Stimulated activated CD4-positive, alpha-beta T cell treated with anti-CD3 and anti-CD28 coated beads, Interleukin-1b, Interleukin-23, amount 100 ng/mL, for 24 hours (primary cell): ENCODE measurements around the gene UTP11.
"Not testable (repeated sequence)": the region's sequence is repeated elsewhere in the genome, so short reads cannot be mapped to it uniquely, and the experiment has no call there.

Experiments used
- DNase-seq, 4 experiments: peaks; one replicate each; pipeline ENCODE4 v3.0.0-alpha.2; 2020; ENCODE audit warnings: low read depth in 4 of 4, low spot score in 1 of 4

UTP11 gene

DNA sequence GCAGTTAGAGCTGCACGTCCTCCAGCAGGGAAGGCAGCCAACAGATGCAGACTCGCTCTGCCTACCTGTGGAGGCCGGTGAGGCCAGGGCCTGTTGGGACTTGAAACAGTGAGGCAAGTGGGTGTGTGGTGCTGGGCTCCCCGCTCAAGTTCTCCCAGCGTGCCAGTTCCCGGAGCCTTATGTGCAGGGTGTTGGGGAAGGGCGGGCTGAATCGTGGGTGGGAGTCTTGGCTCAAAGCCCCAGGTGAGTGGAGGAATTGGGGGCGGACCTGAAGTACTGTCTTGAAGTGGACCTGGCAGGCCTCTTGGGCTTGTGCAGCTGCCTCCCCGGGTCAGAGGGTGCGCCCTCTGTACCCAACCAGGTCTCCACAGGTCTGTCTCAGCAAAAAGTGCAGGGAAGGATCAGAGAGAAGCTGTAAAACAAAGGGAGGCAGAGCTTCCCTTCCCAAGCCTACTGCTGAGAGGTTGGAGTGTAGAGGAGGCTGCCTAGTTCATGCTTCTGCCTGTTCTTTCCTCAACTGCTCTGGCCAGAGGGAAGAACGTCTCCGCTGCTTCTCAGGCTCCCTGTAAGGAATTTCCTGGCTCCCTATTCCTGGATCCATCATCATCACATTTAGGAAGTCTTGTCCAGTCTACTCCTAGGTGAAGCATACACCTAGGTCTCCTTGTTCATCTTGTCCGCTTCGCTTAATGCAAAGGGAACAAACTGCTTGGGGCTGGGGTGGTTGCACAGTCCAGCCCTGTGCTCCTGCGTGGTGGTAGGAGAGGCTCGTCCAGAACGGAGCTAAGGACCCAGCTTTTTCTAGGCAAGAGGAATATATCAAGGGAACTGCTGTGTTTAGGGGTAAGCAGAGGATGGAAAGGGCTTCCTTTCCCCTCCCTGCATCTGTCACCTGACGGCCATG, 14.9 kb downstream of the UTP11 start:
- no peak for DNase-seq

DNA sequence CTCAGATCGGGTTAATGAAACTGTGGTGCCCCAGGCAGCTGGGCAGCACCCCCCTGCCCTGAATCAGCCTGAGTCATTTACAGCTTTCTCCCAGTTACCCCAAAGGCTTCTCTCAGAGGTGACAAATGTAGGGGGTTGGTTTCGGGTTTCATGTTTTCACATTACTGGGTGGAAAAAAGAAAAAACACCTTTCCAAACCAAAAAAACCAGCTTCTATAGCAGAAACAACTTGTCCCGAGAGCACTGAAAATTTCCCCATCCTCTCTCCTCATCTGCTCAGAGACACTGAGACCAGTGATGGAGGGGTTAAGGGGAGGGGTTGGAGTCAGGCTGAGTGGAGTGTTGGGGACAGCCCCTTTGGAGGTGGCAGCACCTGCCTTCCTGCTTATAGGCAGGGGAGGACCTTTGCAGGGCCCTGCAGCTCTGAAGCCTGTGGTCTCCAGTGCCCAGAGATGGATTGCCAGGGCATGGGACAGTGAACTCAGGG, 15.6 kb downstream of the UTP11 start:
- DNase-seq, result peak in 2 of 4 experiments; percentile 72 to 75

DNA sequence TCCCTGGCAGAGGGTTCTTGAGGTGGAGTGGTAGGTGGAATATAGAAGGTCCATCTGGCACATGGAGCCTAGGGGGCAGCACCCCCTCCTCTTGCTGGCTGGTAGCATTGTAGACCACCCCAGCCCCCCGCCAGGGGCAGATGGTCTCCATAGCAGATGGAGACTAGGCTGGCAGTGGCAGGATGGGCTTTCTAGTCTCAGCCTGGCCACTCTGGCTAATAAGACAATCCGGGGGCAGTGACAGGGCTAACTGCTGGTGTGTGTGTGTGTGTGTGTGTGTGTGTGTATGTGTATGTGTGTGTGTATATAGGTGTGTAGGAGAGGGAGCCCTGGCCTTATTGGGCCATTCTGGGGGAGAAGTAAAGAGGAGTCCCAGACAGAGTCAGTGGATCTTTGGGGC, 16.1 kb downstream of the UTP11 start:
- no peak for DNase-seq

DNA sequence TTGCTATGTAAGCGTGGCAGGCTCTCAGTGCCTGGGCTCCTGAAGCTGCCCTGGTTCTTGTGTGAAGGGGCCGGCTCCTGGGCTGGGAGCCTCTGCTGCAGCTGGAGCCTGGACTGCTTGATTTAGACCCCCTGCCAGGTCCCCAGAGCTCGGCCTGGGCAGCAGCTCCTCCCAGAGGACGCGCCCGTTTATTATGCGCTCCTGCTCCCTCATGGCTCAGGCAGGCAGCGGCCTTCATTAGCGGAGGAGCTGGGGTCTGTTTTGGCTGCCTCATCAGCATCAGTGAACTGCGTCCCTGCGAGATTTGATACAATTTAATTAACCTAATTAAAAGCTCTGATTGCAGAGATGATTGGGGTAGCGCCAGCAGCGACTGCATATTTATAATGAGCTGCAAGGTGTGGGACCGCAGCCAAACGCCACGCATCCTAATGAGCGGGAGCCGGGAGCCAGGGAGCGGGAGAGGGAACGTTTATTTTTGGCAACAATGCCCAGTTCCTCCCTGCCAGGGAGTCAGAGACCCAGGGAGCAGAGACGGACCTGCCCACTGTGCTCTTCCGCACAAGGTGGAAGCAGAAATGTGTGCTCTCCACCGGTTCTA, 16.6 kb downstream of the UTP11 start:
- no peak for DNase-seq

DNA sequence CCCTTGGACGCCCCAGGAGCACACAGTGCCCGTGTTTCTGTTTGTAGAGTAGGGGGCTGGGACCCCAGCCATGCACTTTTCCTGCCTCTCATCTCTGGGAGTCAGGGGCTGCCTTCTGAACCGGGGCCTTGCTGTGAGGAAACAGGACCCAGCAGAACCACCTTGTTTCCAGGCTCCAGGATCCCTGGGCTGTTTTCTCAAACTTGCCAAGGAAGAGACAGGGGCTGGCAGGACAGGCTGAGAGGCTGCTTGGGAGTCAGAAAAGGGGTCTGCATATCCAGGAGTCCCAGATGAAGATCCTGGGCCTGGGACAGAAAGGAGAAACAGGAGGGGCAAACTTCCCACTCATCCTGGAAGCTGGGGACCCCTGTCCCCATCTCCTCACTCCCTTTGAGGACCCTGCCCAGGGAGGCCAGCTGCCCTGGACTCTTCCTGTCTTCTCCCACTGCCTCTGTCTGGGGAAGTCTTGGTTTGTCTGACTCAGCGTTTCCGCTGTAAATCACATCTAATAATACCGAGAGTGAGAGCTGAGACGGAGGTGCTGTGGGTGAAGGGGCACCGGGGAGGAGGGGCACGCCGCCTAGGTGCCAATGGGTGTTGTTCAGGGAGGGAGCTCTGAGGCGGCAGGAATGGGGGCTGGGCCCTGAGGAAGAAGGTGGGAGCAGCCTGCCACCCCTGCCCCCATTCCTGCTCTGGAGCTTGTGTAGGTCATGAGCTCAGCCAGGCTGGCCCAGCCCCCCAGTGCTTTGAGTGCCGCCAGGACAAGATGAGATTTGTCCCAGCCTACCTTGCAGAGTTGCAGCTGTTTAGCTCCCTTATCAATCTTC, 17.4 kb downstream of the UTP11 start:
- peak in 3 of 4 experiments; percentile 63 to 74 (median 68) for DNase-seq

DNA sequence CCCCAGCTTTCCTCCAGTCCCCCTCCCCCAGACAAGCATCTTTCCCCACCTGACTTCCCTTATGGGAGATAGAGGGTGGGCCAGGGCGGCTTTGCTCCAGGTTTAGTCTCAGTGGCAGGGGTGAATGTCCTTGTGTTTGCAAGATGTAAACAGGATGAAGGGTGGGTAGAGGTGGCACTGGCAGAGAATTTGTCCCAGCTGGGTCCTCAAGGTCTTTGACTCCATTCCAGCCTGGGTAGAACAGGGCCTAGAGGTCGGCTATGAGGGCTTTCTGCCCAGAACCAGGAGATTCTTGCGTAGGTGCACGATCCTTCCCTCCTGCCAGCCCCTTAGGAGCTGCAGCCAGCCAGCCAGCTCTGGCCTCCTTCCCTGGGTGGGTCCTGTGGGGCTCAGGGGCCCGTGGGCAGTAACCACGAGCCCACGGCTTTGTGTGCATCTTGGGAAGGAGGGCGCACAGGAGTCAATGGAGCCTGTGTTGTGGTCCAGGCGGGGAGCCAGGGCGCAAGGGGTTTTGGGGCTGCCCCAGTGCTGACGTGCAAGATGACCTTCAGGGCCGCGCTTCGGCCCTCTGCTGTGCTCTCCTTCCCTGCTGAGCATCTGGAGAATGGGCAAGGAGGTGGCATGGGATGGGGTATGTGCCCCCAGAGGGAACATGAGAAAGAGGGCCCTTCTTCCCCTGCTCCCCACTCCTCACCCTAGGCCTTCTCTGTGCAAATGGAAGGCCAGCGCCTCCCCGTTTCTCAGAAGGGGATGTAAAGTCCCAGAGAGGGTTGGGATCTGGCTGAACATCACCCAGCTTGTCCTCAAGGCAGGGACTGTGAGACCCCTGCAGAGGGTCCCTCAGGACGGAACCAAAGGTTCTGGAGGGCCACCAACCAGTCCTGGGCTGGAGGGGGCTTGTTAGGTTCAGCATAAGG, 18.3 kb downstream of the UTP11 start:
- no peak for DNase-seq

DNA sequence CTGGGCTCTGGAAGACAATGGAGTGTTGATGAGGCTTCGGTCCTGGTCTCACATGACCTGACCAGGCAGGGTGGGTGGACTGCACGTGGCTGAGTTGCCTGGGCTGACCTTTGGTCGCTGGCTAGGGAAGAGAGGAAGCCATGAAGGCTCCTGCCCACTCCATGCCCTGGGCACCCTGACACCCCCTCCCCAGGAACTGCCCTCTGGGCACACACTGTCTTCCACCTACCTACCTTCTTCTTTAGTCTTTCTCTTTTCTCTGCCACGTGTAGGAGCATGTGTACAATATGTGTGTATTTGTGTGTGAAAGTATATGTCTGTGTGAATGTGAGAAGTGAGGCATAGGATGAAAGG, 19.0 kb downstream of the UTP11 start:
- DNase-seq, result no peak

DNA sequence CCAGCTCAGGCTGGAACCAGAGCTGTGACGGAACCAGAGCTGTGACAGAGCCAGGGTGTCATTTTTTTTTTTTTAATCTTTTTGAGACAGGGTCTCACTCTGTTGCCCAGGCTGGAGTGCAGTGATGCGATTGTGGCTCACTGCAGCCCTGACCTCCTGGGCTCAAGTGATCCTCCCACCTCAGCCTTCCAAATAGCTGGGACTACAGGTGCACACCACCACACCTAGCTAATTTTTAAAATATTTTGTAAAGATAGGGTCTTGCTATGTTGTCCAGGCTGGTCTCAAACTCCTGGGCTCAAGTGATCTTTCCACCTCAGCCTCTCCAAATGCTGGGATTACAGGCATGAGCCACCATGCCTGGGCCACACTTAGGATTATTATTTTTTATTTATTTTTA, 20.5 kb downstream of the UTP11 start:
- DNase-seq, result not testable (repeated sequence)

DNA sequence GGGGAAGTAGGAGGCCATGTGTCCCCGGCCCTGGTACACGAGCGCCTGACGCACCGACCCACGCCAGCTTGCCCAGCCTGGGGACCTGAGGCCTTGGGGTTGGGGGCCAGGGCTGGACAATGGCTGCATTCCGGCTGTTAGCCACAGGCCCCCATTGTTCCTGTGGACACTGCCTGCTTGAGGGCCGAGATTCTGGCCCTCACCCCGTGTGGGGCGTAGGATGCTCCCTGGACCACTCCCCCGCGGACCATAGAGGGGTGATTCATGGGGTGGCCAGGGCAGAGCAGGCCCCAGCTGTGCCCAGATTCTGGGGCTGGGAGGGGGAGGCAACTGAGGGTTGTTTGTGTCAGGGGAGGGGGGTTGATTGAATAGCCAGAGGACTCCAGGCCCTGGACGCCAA, 22.3 kb downstream of the UTP11 start:
- DNase-seq, result no peak

DNA sequence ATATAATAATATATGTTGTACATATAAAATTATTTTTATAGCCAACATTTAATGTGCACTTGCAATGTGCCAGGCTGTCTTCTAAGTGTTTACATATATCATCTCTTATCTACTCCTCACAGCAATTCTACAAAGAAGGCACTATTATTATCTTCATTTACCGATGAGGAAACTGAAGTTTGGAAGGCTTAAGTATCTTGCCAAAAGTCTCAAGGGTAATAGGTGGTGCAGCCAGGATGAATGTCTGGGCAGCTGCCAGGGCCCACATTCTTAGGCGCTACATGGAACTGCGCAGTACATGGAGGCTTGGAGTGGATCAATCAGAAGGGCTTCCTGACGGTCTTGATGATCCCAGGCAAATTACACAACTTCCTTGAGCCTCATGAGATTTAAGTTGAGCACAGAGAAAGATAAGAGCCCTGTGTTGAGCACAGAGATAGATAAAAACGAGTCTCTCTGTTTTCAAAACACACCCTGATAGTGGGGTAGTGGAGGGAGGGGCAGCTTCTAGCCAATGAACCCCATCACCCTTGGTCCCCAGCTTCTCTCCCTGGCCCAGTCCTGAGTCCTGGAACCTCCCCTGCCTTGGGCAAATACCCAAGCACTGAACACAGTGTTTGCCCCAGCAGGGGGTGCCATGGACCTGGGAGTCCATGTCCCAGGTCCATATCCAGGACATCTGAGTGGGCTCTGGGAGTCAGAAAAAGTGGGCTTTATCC, 24.8 kb downstream of the UTP11 start:
- DNase-seq, result no peak

DNA sequence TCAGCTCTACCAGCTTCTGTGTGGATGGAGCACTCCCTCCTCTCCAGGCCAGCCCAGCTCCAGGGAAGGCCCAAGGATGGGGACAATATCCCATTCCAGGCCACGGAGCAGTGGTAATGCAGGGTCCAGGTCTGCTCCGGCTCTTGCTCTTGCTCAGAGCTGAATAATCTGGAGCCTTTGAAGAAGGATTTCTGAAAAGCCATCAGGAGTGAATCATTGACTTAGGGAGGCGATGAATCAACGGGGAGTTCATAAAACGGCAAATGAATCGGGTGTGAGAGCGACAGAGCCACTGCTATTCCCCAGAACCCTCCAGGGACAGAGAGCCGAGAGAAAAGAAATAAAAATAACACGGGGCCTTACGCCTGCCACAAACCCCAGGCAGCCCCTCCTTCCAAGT, 26.3 kb downstream of the UTP11 start:
- DNase-seq, result no peak

DNA sequence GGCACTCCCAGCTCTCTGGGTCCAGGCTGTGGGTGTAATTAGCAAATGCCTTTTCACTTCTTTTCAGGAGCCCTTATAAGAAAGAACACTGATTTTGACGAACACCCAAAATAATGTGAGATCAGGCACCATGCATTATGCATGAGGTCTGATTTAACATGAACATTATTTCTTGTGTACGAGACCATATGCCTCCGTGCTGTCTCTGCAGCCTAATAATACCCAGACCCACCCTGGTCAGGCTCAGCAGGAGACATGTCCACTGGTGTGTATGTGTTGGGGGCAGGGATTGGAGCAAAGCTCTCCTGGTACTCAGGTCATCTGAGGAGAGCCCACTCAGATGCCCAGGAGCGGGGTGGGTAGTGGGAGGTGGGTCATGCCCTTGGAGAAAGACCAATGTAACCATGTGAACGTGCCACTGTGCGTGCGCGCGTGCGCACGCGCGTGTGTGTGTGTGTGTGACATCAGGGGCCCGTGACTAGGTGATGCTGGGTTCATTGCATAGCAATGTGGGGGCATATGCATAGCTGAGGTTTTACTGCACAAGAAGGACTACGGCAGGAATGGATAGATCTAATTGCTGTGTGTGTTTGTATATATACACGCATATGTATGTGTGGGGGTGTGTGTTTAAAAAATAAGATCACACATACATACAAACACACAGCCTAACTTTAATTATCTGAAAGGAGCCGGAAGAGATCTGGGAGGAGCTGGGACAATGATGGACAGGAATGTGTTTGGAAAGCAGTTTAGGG, 27.0 kb downstream of the UTP11 start:
- no peak for DNase-seq

DNA sequence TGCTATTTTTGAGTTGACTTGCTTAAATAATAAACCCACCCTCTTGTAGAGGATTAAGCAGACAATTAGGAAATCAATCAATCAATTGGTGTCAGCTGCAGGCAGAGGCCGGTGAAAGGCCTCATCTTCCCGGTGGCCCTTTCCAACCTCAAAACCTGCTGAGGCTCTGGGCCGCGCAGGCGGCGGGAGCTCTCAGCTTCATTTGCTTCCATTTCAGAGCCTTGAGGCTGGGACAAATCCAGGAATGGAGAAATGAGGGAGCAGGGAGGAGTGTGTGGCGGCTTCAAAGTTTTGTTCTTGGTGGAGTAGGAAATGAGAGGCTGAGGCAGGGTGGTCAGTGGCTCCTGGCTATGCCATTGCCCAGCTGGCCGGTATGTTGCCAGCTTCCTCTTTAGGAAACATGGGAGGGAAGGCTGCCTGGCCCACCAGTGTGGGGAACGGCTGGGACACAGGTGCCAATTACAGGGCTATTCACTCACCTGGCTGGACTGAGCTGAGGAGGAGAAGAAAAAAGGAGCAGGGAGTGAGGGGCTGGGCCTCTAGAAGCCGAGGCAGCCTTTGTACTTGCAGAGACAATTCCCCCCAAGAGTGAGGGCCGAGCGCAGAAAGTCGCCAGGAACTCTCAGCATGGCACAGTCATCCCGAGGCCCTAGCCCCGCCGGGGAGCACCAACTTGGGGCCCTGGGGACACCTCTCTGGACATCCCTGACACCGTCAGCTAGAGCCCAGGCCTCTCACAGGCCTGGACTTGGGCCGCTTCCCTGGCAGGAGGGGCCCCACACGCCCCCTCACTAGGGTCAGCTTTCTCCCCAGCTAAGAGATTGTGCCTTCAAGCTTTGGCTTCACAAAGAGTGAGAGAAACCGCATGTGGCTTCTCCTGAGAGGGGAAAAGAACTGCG, 29.7 kb downstream of the UTP11 start:
- DNase-seq, result no peak

DNA sequence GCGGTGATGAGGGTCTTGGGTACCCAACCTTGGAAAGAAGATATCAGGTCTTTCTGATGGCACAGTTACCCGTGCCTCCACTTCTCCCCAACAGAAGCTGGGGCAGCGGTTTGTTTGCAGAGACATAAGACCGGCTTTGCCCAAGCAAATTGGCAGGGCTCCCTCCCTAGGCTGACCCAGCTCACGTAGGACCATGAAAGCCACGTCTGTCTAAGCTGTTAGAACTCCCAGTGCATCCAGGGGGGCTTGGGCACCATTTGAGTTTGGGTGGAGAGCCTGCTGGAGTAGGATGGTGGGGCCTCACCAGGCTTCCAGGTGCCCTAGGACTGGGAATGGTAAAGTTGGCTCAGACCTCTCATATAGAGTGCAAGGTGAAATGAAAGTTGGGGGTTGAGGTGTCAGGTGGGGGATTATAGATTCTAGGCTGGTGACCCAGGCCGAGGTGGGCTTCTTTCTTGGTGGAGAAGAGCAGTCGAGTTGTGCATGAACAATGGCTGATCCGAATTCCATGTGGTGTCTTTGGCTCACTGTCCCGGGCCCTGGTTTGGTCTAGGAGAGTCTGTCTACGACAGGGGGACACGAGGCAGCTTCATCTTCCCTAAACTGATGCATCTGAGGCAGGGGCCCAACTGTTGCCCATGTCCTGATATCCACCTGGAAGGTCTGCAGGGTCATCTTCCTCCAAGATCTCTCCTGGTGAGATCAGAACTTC, 30.7 kb downstream of the UTP11 start:
- DNase-seq, result no peak

DNA sequence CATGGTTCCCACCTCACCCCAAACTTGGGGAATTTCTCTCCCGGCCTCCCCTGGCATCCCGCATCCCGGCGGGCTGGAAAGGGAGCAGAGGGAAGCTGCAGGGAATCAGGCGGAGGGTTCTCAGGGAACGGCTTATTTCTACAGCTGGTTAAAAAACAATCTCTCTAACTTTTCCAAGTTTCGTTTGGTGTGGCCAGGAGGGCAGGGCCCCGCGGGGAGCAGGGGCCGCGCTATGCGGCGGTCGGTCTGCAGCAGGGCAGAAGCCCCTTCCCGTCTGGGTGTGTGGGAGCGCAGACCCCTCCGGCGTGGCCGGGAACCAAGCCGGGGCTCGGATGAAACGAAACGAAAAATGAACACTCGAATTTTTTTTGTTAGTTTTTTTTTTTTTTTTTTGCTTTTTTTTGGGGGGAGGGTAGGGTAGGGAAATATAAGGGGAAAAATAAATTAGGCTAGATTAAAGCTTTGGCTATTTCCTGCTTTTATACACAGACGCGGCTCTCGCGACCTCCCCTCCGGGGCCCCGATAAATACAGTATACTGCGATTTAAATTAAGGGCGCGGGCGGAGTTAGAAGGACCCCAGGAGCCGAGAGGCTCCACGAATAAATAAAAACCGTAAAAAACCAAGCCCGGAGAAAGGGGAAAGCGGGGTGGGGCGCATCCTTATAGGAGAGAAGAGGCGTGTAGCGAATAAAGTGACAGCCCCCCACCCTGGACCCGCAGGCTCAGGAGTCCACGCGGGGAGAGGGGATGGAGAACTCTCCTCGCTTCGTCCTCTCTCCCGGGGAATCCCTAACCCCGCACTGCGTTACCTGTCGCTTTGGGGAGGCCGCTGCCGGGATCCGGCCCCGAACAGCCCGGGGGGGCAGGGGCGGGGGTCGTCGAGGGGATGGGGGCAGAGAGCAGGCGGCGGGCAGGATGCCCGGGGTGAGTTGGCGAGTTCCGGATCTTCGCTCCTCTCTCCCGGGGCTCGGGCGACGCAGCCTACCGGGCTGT, 32.0 kb downstream of the UTP11 start:
- DNase-seq, result no peak
